ENCODE data around the gene ADGRB3.

DNA sequence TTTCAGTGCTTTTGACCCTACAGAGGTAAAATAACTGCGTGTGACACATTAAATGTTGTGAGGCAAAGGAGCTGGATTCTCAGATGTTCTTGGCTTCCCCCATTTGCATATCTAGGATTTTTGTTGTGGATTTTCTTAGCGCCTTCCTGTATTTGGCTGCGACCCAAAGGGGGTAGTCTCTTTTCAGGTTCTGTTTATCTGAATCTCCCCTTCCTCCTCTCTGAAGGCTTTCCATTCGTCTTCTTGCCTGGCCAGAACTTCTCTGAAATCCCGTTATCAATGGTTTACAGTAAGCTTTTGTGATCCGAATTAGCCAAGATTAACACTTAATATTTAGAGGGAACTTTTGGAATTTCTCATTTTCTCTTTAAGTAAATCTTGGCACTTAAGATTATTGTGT lies 60.8 kb downstream of the ADGRB3 start:
- TF ChIP-seq, protein P1, sequence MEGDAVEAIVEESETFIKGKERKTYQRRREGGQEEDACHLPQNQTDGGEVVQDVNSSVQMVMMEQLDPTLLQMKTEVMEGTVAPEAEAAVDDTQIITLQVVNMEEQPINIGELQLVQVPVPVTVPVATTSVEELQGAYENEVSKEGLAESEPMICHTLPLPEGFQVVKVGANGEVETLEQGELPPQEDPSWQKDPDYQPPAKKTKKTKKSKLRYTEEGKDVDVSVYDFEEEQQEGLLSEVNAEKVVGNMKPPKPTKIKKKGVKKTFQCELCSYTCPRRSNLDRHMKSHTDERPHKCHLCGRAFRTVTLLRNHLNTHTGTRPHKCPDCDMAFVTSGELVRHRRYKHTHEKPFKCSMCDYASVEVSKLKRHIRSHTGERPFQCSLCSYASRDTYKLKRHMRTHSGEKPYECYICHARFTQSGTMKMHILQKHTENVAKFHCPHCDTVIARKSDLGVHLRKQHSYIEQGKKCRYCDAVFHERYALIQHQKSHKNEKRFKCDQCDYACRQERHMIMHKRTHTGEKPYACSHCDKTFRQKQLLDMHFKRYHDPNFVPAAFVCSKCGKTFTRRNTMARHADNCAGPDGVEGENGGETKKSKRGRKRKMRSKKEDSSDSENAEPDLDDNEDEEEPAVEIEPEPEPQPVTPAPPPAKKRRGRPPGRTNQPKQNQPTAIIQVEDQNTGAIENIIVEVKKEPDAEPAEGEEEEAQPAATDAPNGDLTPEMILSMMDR (IDR thresholded peaks at IDR 0.05 in 8 of 11, conservative IDR thresholded peaks at IDR 0.05 in 3 of 11): no peak
- no peak for TF ChIP-seq POLR2A (IDR thresholded peaks at IDR 0.05)

All from spleen (tissue), 7 donors.